Mesenchymal stem cell (in vitro differentiated cells and primary cell): Measurements from ENCODE around the gene RNF182.

Source experiments
- DNase-seq: peaks from one replicate; pipeline ENCODE4 v3.0.0-alpha.2; 2013
- H2AFZ ChIP-seq: one replicate; pipeline ENCODE4 v1.6.1; 2013; ENCODE audit warnings: low read depth, mild to moderate bottlenecking, control low read depth, inconsistent platforms, low read length, moderate library complexity
- H2AK5ac ChIP-seq: 2 replicates; pipeline ENCODE4 v1.6.1; 2013; ENCODE audit warnings: low read length, moderate library complexity, mild to moderate bottlenecking, inconsistent platforms; ENCODE audit not compliant: severe bottlenecking
- H2BK120ac ChIP-seq: one replicate; pipeline ENCODE4 v1.6.1; 2013; ENCODE audit warnings: low read depth, mild to moderate bottlenecking, inconsistent platforms, low read length, moderate library complexity
- H2BK12ac ChIP-seq, 2 experiments: one replicate each; pipeline ENCODE4 v1.6.1; 2013; ENCODE audit warnings: inconsistent platforms in 2 of 2, low read length in 2 of 2, mild to moderate bottlenecking in 2 of 2, moderate library complexity in 2 of 2, control low read depth in 1 of 2
- H2BK15ac ChIP-seq: one replicate; pipeline ENCODE4 v1.6.1; 2013; ENCODE audit warnings: mild to moderate bottlenecking, low read depth, inconsistent platforms; ENCODE audit not compliant: poor library complexity, severe bottlenecking
- H2BK5ac ChIP-seq: 2 replicates; pipeline ENCODE4 v1.6.1; 2013; ENCODE audit warnings: low read depth, mild to moderate bottlenecking, low read length, control low read depth, inconsistent platforms; ENCODE audit not compliant: poor library complexity, severe bottlenecking
- H3K14ac ChIP-seq, 2 experiments: one replicate each; pipeline ENCODE4 v1.6.1; 2013; ENCODE audit warnings: inconsistent platforms in 2 of 2, low read length in 2 of 2, control low read depth in 1 of 2, mild to moderate bottlenecking in 1 of 2, moderate library complexity in 1 of 2
- H3K18ac ChIP-seq, 2 experiments: one replicate each; pipeline ENCODE4 v1.6.1; 2013; ENCODE audit warnings: inconsistent platforms in 2 of 2, low read length in 2 of 2, control low read depth in 1 of 2, low read depth in 1 of 2, mild to moderate bottlenecking in 1 of 2
- H3K23ac ChIP-seq, 2 experiments: one replicate each; pipeline ENCODE4 v1.6.1; 2013; ENCODE audit warnings: inconsistent platforms in 2 of 2, low read length in 2 of 2, mild to moderate bottlenecking in 2 of 2, moderate library complexity in 2 of 2, control low read depth in 1 of 2
- H3K27ac ChIP-seq: 2 replicates; pipeline ENCODE4 v1.5.1; 2013; ENCODE audit warnings: mild to moderate bottlenecking, moderate library complexity, low read length, control low read depth, inconsistent platforms; ENCODE audit not compliant: poor library complexity, severe bottlenecking
- H3K27me3 ChIP-seq, 2 experiments: 2 replicates each; pipeline versions ENCODE4 v1.6.1 to v1.7.0; 2013; ENCODE audit warnings: low read length in 2 of 2, mild to moderate bottlenecking in 2 of 2, moderate library complexity in 2 of 2, control low read depth in 1 of 2, inconsistent platforms in 1 of 2; ENCODE audit not compliant: control insufficient read depth in 1 of 2, insufficient read depth in 1 of 2
- H3K36me3 ChIP-seq, 2 experiments: 2 replicates each; pipeline versions ENCODE4 v1.6.1 to v1.7.0; 2013; ENCODE audit warnings: low read length in 2 of 2, control low read depth in 1 of 2, inconsistent platforms in 1 of 2, low read depth in 1 of 2, mild to moderate bottlenecking in 1 of 2; ENCODE audit not compliant: insufficient read depth in 2 of 2, control insufficient read depth in 1 of 2
- H3K4ac ChIP-seq, 2 experiments: one replicate each; pipeline ENCODE4 v1.6.1; 2013; ENCODE audit warnings: inconsistent platforms in 2 of 2, low read length in 2 of 2, mild to moderate bottlenecking in 2 of 2, moderate library complexity in 2 of 2, control low read depth in 1 of 2, low read depth in 1 of 2
- H3K4me1 ChIP-seq: 2 replicates; pipeline ENCODE4 v1.6.1; 2013; ENCODE audit warnings: low read depth, low read length, control low read depth; ENCODE audit not compliant: control insufficient read depth, insufficient read depth
- H3K4me2 ChIP-seq: 2 replicates; pipeline ENCODE4 v1.6.1; 2013; ENCODE audit warnings: low read length, mild to moderate bottlenecking, inconsistent platforms; ENCODE audit not compliant: poor library complexity, severe bottlenecking
- H3K4me3 ChIP-seq, 2 experiments: 2 replicates each; pipeline versions ENCODE4 v1.5.1 to v1.7.0; 2013; ENCODE audit warnings: low read length in 2 of 2, mild to moderate bottlenecking in 2 of 2, control low read depth in 1 of 2, low read depth in 1 of 2; ENCODE audit not compliant: insufficient read depth in 1 of 2
- H3K79me1 ChIP-seq: replicated peaks from 2 replicates; pipeline ENCODE4 v1.6.1; 2013; ENCODE audit warnings: mild to moderate bottlenecking, control low read depth, low read length, inconsistent platforms; ENCODE audit not compliant: poor library complexity, severe bottlenecking
- H3K9ac ChIP-seq: 2 replicates; pipeline ENCODE4 v1.7.0; 2013; ENCODE audit warnings: mild to moderate bottlenecking, low read length, moderate library complexity
- H3K9me3 ChIP-seq: 2 replicates; pipeline ENCODE4 v1.7.0; 2013; ENCODE audit warnings: mild to moderate bottlenecking, low read length; ENCODE audit not compliant: control insufficient read depth
- H4K8ac ChIP-seq: one replicate; pipeline ENCODE4 v1.6.1; 2013; ENCODE audit warnings: inconsistent platforms, mild to moderate bottlenecking, low read length, moderate library complexity
- H4K91ac ChIP-seq: one replicate; pipeline ENCODE4 v1.6.1; 2013; ENCODE audit warnings: mild to moderate bottlenecking, low read length, inconsistent platforms
- WGBS: methylation state at CpG from one replicate; pipeline ENCODE4 v1.1.7; 2013; ENCODE audit warnings: mixed read lengths; 5-methylcytosine and 5-hydroxymethylcytosine counted together

RNF182 gene

GRCh38 chr6:14015964-14016363, 91.2 kb downstream of the RNF182 start:
- Histone ChIP-seq H3K9ac (no peak overlapping the region), H3K4me1 (peaks cover 2% of the 10 kb centered on the region), H2BK12ac (peak overlapping the region; percentile 32 to 33), H3K4me2 (no peak overlapping the region), H2AK5ac (no peak overlapping the region), H3K14ac (peak overlapping the region in 1 of 2 experiments; percentile 58), H4K8ac (no peak overlapping the region), H3K4me3 (no peak overlapping the region), H2BK5ac (no peak overlapping the region), H2BK15ac (no peak overlapping the region), H3K27me3 (no peaks in the 10 kb centered on the region), H3K79me1 (no peaks in the 10 kb centered on the region), H2BK120ac (no peak overlapping the region), H2AFZ (no peak overlapping the region), H3K27ac (no peak overlapping the region), H3K9me3 (peaks cover 6% of the 10 kb centered on the region), H3K4ac (peak overlapping the region in 1 of 2 experiments; percentile 13), H3K23ac (no peak overlapping the region), H4K91ac (no peak overlapping the region), H3K36me3 (no peaks in the 10 kb centered on the region), H3K18ac (peak overlapping the region in 1 of 2 experiments; percentile 46)
- DNase-seq = no peak
- 86% methylated on average over 5 of the region's 5 CpGs for WGBS

- Histone ChIP-seq H3K14ac (no peak overlapping the region), H3K4me3 (no peak overlapping the region), H2AK5ac (no peak overlapping the region), H3K9me3 (peaks cover 6% of the 10 kb centered on the region), H3K4me1 (peaks cover 2% of the 10 kb centered on the region), H3K4me2 (no peak overlapping the region), H3K79me1 (no peaks in the 10 kb centered on the region), H4K8ac (no peak overlapping the region), H4K91ac (no peak overlapping the region), H3K36me3 (no peaks in the 10 kb centered on the region), H2BK120ac (no peak overlapping the region), H2BK12ac (peak overlapping the region; percentile 32 to 68), H2AFZ (no peak overlapping the region), H3K9ac (peak overlapping the region; percentile 60), H3K27me3 (no peaks in the 10 kb centered on the region), H3K18ac (peak overlapping the region in 1 of 2 experiments; percentile 23), H2BK5ac (no peak overlapping the region), H3K4ac (no peak overlapping the region), H3K27ac (no peak overlapping the region), H3K23ac (no peak overlapping the region), H2BK15ac (no peak overlapping the region)
- DNase-seq = no peak
- 85% methylated on average over 12 of the region's 12 CpGs for WGBS
Observed at GRCh38 chr6:14016432-14016831, 91.7 kb downstream of the RNF182 start.

DNA sequence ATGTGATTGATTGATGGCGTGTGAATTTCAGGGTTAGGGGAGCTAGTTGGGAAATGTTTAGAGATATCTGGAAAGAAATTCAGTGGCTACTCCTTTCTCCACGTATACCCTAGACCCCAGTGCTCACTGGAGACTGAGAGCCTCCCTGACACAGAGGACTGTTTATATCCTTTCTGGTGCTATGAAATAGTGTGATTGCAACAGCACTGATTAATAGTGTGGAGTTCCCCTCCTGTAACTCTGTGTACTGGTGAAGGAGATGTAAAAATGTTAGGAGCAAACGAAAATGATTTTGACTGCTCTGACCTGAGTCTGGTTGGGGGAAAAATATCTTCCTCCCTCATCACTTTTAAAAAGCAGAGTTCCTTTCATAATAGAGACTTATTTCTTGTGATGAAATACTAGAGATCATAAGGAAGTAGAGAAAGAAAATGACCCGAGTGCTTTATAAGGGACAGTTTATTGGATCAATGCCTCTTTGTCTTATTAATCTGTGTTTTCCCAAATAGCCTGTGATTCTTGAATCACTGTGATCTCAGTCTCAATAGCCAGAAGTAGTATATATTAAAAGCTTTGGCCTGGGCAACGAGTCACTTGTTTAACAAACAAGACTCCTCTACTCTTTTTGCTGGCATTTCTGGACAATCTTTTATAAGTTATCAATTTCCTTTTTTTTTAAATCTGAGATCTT, 92.3 kb downstream of the RNF182 start:
- 76% methylated on average over 2 of the region's 5 CpGs for WGBS
- Histone ChIP-seq H3K27me3 (no peaks in the 10 kb centered on the region), H3K23ac (no peak overlapping the region), H3K27ac (no peak overlapping the region), H4K91ac (no peak overlapping the region), H3K9ac (peak overlapping the region; percentile 60), H2AK5ac (no peak overlapping the region), H3K18ac (no peak overlapping the region), H3K4me3 (no peak overlapping the region), H3K9me3 (peaks cover 5% of the 10 kb centered on the region), H2BK5ac (no peak overlapping the region), H3K4me1 (peaks cover 2% of the 10 kb centered on the region), H3K4me2 (no peak overlapping the region), H3K36me3 (no peaks in the 10 kb centered on the region), H2BK15ac (no peak overlapping the region), H3K79me1 (no peaks in the 10 kb centered on the region), H4K8ac (peak overlapping the region; percentile 9), H2BK12ac (no peak overlapping the region), H2AFZ (no peak overlapping the region), H3K4ac (no peak overlapping the region), H2BK120ac (no peak overlapping the region), H3K14ac (no peak overlapping the region)
- peak; percentile 84 for DNase-seq

GRCh38 chr6:14017626-14018475, 93.1 kb downstream of the RNF182 start:
- Histone ChIP-seq H2BK120ac (no peak overlapping the region), H2AFZ (peak overlapping the region; percentile 58), H3K4me3 (peak overlapping the region in 1 of 2 experiments; percentile 18), H2BK15ac (no peak overlapping the region), H2AK5ac (no peak overlapping the region), H4K91ac (peak overlapping the region; percentile 74), H3K4me2 (peak overlapping the region; percentile 36), H3K18ac (peak overlapping the region; percentile 37 to 80), H3K14ac (peak overlapping the region in 1 of 2 experiments; percentile 28), H2BK5ac (no peak overlapping the region), H3K9ac (peak overlapping the region; percentile 60), H3K79me1 (no peaks in the 10 kb centered on the region), H3K4ac (no peak overlapping the region), H3K23ac (no peak overlapping the region), H2BK12ac (peak overlapping the region in 1 of 2 experiments; percentile 29), H3K4me1 (peaks cover 2% of the 10 kb centered on the region), H3K27me3 (no peaks in the 10 kb centered on the region), H3K27ac (no peak overlapping the region), H4K8ac (peak overlapping the region; percentile 86), H3K36me3 (no peaks in the 10 kb centered on the region), H3K9me3 (no peaks in the 10 kb centered on the region)
- 8% methylated on average over 28 of the region's 46 CpGs for WGBS
- DNase-seq = peak; percentile 25
